K562 (cell line): ENCODE results near the gene UCP3.

Experiments
- CHD2 ChIP-seq: IDR thresholded peaks from 2 replicates; pipeline ENCODE4 v1.6.1; 2011; ENCODE audit warnings: low read depth, low read length
- ELF4 ChIP-seq: fragments of 450-650 bp; formaldehyde crosslinking; IDR thresholded peaks from 2 replicates; pipeline ENCODE4 v1.4.0; 2022; ENCODE audit warnings: missing genetic modification characterization
- EP300 ChIP-seq: IDR thresholded peaks from 2 replicates; pipeline ENCODE4 v1.6.1; 2012; ENCODE audit warnings: low read length, improper control_type of control experiment
- HDAC1 ChIP-seq, 2 experiments: fragments of 450-650 bp; IDR thresholded peaks; 2 replicates each; pipeline ENCODE4 v1.6.1; 2016 to 2017; ENCODE audit warnings: inconsistent platforms in 1 of 2, mild to moderate bottlenecking in 1 of 2, moderate library complexity in 1 of 2
- HNRNPL ChIP-seq: fragments of 200-400 bp; formaldehyde crosslinking; IDR thresholded peaks from 2 replicates; pipeline ENCODE4 v1.6.1; 2017; ENCODE audit warnings: low read depth, mild to moderate bottlenecking, low read length
- NFE2 ChIP-seq: IDR thresholded peaks from 2 replicates; pipeline ENCODE4 v1.6.1; 2014; ENCODE audit warnings: antibody characterized with exemption, low read depth
- NR1H2 ChIP-seq: sonication (generic); formaldehyde crosslinking; IDR thresholded peaks from 2 replicates; pipeline ENCODE4 v1.4.0; 2020; ENCODE audit warnings: mild to moderate bottlenecking, missing genetic modification reagents
- SRSF3 ChIP-seq: fragments of 200-400 bp; formaldehyde crosslinking; IDR thresholded peaks from 2 replicates; pipeline ENCODE4 v1.6.1; 2016; ENCODE audit warnings: mild to moderate bottlenecking, low read length, moderate library complexity; ENCODE audit not compliant: insufficient read depth
- TCF7 ChIP-seq: sonication (generic); IDR thresholded peaks from 2 replicates; pipeline ENCODE4 v1.6.1; 2016; ENCODE audit warnings: antibody characterized with exemption, borderline replicate concordance
- TEAD2 ChIP-seq: fragments of 450-650 bp; IDR thresholded peaks from 2 replicates; pipeline ENCODE4 v1.6.1; 2016; ENCODE audit warnings: missing genetic modification characterization, control low read depth, missing compliant biosample characterization
- TF ChIP-seq, protein P1 (sequence below): fragments of 450-650 bp; formaldehyde crosslinking; IDR thresholded peaks from 2 replicates; pipeline ENCODE4 v1.4.0; 2022; ENCODE audit warnings: missing genetic modification characterization

DNA sequence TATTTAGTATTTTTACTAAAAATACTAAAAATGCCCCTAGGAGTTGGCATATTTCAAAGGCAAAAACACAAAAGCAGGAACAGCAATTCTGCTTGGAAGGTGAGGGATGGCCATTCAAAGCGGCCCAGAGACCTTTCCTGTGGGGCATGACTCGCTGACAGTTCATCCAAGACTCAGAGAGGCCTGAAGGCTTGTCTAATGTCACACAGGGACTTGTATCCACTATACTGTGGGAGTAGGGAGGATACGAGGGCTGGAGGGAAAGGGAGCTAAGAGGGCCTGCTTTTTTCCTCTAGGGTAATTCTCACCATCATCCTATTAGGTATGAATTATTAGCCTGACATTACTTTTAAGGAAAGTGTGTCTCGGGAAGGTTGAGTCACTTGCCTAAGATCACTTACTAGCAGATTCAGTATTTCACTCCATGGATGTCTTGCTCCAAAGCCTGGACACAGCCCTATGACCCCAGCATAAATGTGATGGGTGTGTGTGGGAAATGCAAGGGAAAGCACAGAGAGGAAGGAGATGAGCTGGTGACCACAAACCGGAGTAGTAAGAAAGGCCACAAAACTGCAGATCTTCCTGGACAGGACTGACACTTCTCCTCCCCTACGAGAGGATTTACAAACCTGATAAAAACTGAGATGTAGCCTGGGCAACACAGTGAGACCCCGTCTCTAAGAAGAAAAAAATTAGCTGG lies 16.7 kb upstream of the UCP3 start:
- TF ChIP-seq, protein P1, sequence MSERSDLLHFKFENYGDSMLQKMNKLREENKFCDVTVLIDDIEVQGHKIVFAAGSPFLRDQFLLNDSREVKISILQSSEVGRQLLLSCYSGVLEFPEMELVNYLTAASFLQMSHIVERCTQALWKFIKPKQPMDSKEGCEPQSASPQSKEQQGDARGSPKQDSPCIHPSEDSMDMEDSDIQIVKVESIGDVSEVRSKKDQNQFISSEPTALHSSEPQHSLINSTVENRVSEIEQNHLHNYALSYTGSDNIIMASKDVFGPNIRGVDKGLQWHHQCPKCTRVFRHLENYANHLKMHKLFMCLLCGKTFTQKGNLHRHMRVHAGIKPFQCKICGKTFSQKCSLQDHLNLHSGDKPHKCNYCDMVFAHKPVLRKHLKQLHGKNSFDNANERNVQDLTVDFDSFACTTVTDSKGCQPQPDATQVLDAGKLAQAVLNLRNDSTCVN, result no peak
- TF ChIP-seq NFE2, result no peak
- no peak for TF ChIP-seq ELF4 (CRISPR knock-in tag)
- no peak for TF ChIP-seq HNRNPL
- no peak for TF ChIP-seq NR1H2
- TF ChIP-seq EP300, result no peak
- TF ChIP-seq TCF7, result no peak
- TF ChIP-seq SRSF3, result no peak
- TF ChIP-seq TEAD2, result no peak
- TF ChIP-seq CHD2, result no peak
- TF ChIP-seq HDAC1 (IDR thresholded peaks at IDR 0.05), result no peak
